Renal cortex interstitium (tissue), 15 donors: ENCODE results near the gene PPP1R36. TPM values are rescaled to one million over a fixed set of nuclear protein-coding genes. Genes with fewer than 3 reads are reported as not detected.
A peak's percentile ranks its signal among the peaks of the same experiment; 100 is the strongest.

Experiments used
- DNase-seq, 11 donors: peaks; one replicate each; pipeline ENCODE4 v3.0.0-alpha.2; 2013; ENCODE audit warnings: low read depth in 9 of 11, low spot score in 4 of 11; ENCODE audit errors: extremely low read depth in 1 of 11
- long read RNA-seq, 16 experiments: transcript quantifications; one replicate each; lab custom pipeline, GENCODE V29; 2026
- polyA plus RNA-seq, 3 donors: library from polyadenylated mRNA; unstranded; fragments of 120-200 nt; gene quantifications; one replicate each; pipeline ENCODE4 v1.2.1, GENCODE V29; 2013; ENCODE audit not compliant: insufficient read length in 3 of 3

The PPP1R36 gene
- polyA plus RNA-seq: under 1 TPM; 0.53 to 0.70 (median 0.67) TPM
- long read RNA-seq, donor 1: 0 reads
- long read RNA-seq, donor 2: 0 reads
- long read RNA-seq, donor 3: 0 reads
- long read RNA-seq, donor 4: 0 reads
- long read RNA-seq, donor 5: 0 reads
- long read RNA-seq, donor 6: 0 reads
- long read RNA-seq, donor 7: 0 reads
- long read RNA-seq, donor 8: 0 reads
- long read RNA-seq, donor 9: 0 reads
- long read RNA-seq, donor 10: 0 reads
- long read RNA-seq, donor 11: 0 reads
- long read RNA-seq, donor 12: 0 reads
- long read RNA-seq, donor 13: 0 reads
- long read RNA-seq, donor 14: 0 reads
- long read RNA-seq, donor 15: 0 reads
- long read RNA-seq, donor 16: 0 reads

- no peak for DNase-seq
Measured at GRCh38 chr14:64549791-64550620, at the start of gene PPP1R36. TSS of gene PPP1R36 (plus strand) at chr14:64549961. CDS start at chr14:64549998, 37 bp downstream.

GRCh38 chr14:64500088-64500487 lies 49.7 kb upstream of the PPP1R36 start:
- DNase-seq: no peak

GRCh38 chr14:64501411-64502171 lies 48.2 kb upstream of the PPP1R36 start:
- DNase-seq: peak in 7 of 11 donors; percentile 23 to 57 (median 39)

GRCh38 chr14:64502456-64502855 lies 47.3 kb upstream of the PPP1R36 start:
- DNase-seq: peak in 1 of 11 donors; percentile 11

- peak in 4 of 11 donors; percentile 12 to 33 (median 17) for DNase-seq
Measured at GRCh38 chr14:64502887-64503433, 46.8 kb upstream of the PPP1R36 start.

GRCh38 chr14:64503434-64504309 lies 46.1 kb upstream of the PPP1R36 start, which contains the start of gene ZBTB25:
TSS of gene ZBTB25 (minus strand) at chr14:64503838. CDS start at chr14:64490533, 13,305 bp downstream.
- DNase-seq: peak; percentile 65 to 91 (median 86)

GRCh38 chr14:64504310-64504896 lies 45.4 kb upstream of the PPP1R36 start, which contains the start of gene ZBTB1:
TSS of gene ZBTB1 (plus strand) at chr14:64504770. CDS start at chr14:64521505, 16,735 bp downstream.
- peak in 10 of 11 donors; percentile 65 to 78 (median 73) for DNase-seq

- peak; percentile 72 to 91 (median 85) for DNase-seq
Measured at GRCh38 chr14:64504897-64505794, 44.6 kb upstream of the PPP1R36 start.

GRCh38 chr14:64506721-64507120 lies 43.0 kb upstream of the PPP1R36 start:
- DNase-seq: no peak

GRCh38 chr14:64507376-64508156 lies 42.2 kb upstream of the PPP1R36 start:
- no peak for DNase-seq

- DNase-seq: no peak
Measured at GRCh38 chr14:64508215-64508776, 41.5 kb upstream of the PPP1R36 start.

- no peak for DNase-seq
Measured at GRCh38 chr14:64509036-64509435, 40.7 kb upstream of the PPP1R36 start.

- DNase-seq: peak in 8 of 11 donors; percentile 34 to 82 (median 60)
Measured at GRCh38 chr14:64510825-64511671, 38.7 kb upstream of the PPP1R36 start.

GRCh38 chr14:64513271-64513670 lies 36.5 kb upstream of the PPP1R36 start:
- no peak for DNase-seq

- no peak for DNase-seq
Measured at GRCh38 chr14:64515053-64515452, 34.7 kb upstream of the PPP1R36 start.
